ENCODE results near the gene NR5A2.

Gene NR5A2

DNA sequence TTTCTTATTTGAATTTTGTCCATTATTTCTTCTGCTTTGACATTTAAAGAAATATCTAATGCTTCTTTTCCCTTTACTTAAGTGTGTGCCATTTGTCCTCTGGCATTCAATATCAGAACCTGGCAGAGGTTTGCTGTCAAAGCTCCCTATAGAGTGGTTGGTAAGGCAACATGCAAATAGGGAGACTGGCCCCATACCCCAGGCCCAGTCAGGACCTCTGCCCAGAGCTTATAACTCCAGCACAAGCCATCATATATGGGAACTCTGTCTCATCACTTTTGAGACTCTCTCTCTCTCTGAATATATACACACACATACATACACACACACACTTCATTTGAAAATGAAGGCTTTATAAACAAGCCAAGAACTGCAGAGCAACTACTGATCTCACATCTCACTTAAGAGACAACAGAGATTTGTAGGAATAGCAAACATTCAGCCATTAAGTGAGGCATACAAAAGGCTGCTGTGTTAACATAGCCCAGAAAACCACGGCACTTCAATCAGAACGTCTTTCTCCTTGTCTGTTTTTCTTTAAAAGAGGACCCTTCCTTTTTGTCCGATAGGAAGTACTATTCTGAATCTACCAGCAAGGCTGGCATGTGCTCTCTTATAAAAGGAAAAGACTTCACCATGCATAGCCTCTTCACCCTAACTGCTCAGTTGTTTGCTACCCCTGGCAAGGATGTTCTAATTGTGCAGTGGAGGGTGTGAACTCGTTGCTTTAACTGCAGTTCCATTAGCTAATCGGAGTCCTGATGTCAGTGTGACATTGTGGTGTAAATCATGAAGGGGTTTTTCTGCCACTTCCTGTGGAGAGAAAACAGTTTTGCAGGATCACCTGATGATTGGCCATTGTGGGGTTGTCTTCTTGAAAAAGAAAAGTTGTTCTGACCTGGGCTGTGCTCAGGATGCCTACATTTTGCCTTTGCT is 101.7 kb downstream of the NR5A2 start:
- no peak for DNase-seq

DNA sequence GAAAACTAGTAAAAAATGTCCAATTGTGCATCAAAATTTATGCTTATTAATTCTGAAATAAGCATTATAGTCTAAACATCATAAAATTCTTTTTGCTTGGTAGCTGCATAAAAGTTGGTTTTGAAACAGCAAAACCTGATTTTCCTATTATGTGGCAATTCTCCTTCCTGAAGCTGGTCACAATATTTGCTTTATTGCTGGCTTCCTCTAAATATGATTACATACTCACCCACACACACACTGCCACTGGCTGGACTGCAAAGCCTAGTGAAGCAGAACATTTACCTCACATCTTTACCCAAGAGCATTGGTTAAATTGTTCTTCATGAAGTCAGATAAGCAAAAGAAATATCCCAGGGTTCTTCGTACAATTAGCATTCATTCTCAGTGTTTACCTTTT is 103.0 kb downstream of the NR5A2 start:
- no peak for DNase-seq

GRCh38 chr1:200131551-200132125 is 104.1 kb downstream of the NR5A2 start:
- DNase-seq = no peak

DNA sequence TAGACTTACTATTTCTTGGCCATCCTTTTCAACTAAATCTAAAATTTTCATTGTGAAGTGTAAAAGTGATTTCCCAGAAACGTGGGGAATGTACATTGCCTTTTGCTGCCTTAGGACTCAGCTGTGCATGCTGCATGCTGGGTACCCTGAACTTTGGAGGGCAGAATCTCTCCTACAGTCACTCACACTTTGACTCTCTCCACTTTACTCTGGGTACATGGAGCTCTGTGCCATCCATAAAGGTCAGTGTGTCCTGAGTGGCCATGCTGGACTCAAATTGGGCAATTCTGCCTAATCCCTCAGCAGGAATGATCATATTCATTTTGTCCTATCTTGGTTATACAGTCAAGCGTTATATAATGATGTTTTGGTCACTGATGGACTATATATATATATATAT is 105.6 kb downstream of the NR5A2 start:
- no peak for DNase-seq

GRCh38 chr1:200134116-200134515 is 106.6 kb downstream of the NR5A2 start:
- DNase-seq = no peak

- no peak for DNase-seq
Observed at GRCh38 chr1:200136384-200136783, 108.9 kb downstream of the NR5A2 start.

DNA sequence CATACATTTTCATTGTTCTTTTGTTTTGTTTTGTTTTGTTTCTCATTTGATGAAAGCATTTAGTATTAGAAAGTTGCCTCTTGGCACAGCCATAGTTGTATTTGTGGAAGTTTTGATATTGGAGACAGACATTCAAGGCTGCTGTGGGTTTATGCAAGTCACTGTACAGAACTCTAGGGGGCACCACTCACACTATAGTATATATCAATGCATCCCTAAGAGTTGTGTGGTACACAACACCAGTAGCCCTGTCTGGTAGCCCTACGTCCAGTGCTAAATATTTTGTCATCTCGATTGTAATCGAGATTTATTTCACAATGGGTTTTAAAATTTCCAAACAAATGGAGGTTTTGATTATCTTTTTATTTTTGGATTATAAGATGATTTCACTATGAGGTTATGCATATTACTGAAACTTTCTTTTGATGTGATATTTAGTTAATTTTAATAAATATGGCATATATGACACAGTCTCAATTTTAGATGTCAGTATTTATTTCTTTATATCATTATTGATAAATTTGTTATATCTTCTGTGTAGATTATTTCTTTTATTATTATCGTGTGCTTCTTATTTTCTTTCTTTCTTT is 112.2 kb downstream of the NR5A2 start:
- peak; percentile 2 to 21 for DNase-seq

DNA sequence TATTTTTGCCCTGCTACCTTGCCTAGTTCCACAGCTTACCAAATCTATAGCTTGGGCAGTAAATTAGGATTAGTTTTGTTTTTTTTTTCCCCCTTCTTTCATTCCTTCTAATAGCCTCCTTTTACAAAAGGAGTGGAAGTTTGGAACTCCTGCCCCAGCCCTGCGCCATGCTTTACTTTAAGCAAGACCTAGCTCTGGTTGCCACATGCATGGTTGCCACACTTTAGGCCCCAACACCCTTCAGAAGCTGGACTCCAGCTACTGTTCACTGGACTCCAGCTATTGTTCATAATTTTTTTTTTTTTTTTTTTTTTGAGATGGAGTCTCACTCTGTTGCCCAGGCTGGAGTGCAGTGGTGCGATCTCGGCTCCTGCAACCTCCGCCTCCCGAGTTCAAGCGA is 115.8 kb downstream of the NR5A2 start:
- no peak for DNase-seq

DNA sequence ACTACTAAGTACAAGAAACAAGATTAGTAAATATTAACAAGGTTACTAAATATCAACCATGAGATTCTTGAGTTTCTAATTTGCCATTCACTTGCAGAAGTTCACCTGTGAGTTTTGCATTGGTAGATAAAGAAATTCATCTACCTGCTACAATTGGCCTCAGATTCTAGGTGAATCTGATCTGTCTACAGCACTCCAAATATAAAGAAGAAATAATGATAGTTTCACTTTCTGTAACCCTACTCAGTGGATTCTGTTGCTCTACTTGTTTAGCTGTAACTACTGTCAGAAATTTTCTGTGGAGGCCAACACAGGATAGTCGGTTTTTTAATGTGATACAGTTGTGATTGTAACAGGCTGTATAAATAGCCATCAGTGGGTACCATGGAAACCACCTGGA is 118.6 kb downstream of the NR5A2 start:
- no peak for DNase-seq

DNA sequence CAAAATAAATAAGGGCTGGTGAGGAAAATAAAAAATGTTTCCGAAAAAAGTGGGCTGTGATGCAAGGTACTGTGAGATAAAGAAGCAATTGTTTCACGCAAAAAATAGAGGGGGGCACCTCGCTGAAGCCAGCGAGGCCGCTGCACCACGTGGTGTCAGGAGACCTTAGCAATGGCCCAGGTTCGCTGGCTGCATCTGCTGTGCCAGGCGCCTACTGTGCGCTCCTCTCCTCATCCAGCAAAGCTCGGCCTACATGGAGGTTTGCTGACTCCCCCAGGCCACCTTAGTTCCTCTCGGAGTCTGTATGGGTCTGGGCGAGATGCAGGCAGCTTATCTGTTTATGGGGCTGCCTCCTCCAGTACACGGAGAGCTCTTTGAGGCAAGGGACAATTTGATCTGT is 119.6 kb downstream of the NR5A2 start:
- no peak for DNase-seq

GRCh38 chr1:200147742-200148141 is 120.2 kb downstream of the NR5A2 start:
- DNase-seq = no peak

- DNase-seq = no peak
Observed at GRCh38 chr1:200150006-200150405, 122.5 kb downstream of the NR5A2 start.

- peak in 1 of 2 experiments; percentile 21 for DNase-seq
Observed at GRCh38 chr1:200150721-200151120, 123.2 kb downstream of the NR5A2 start.

GRCh38 chr1:200152336-200152735 is 124.8 kb downstream of the NR5A2 start:
- DNase-seq = no peak

DNA sequence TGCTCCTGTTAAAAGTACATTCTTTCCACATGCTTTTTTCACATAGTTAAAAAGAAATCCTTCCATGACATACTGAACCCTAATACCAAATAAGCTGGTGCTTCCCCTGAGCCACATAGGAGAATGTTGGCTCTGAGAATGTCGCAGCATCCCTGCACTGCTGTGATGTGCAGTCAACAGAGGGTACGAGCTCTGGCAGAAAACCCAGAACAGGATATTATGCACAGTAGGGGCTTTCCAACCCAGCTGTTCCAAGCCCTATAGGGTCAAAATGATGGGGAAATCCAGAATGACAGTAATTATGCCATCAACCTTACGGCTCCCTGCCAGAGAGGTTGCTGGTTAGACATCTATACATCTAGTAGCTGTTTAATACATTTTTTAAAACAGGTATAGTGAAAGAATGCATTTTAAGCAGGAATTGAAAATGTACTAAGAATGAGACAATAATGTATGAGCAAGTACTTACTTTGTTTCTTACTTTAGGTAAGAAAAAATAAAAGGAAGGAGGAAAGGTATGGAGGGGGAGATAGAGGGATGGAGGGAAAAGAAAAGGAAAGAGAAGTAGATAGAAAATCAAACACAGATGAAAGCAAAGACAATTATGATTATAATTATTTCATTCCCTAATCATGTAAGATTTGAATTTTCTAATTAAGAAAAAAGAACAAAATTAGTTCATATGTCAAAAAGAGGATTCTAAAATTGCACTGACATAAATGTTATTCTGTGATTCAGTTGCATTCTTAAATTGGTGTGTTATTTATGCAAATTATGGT is 126.0 kb downstream of the NR5A2 start:
- no peak for DNase-seq

DNA sequence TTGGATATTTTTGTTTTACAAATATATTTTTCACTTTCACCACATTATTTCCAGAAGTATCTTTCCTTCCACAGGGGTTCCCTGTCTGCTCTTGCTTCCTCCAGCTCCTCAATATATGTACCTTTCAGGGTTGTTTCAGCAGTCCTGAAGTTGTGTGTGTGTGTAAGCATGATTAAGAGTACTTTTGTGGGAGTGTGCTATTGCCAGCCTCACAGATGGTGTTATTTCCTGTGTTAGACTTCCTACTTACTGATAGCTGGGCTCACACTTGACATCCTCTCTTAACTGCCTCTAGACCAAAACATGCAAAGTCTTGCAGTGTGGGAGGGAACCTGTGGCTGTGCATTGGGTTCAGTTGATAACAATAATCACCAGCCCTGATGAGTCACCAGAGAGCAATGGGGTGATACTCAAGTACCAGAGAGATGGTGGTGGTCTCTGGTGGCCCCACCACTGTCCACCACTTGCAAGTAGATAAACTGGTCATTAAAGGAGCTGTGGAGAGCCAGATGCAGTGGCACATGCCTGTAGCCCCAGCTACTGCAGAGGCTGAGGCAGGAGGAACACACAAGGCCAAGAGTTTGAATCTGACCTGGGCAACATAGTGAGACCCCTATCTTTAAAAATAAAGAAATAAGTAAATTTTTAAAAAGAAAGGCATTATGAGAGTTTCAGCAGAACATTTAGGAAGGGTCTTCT is 126.7 kb downstream of the NR5A2 start:
- DNase-seq = no peak

DNA sequence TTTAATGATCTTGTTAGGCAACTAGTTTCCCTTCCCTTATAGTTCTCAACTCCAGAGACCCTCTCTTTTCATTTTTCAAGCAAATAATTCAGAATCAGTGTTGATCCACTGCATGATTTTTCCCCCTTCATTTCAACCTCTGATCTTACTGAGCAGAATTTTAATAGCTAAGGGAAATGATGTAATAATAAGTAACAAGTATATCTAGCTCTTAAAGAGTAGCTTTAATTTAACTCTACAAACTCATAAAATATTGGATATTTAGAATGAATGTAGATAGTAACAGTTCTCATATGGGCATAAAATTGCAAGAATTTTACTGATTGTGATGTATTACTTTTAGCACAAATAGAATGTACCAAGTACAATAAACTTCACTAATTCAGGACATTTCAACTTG is 130.2 kb downstream of the NR5A2 start:
- DNase-seq = no peak

- DNase-seq = no peak
Observed at GRCh38 chr1:200161801-200162200, 134.3 kb downstream of the NR5A2 start.

DNA sequence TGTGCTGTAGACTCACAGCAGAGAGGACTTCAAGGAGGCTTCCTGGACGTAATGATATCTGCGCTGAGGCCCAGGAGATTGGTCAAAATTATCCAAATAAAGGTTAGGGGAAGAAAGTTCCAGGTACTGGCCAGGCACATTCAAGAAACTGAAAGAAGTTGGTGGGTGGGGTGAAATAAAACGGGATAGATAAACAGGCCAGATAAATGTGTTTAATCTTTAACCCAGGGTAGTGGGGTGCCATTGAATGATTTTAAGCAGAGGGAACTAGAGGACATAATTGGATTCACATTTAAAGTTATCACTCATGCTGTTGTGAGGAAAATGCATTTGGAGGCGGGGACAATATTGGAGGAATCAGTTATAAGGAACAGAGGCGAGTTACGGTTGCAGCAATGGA is 134.7 kb downstream of the NR5A2 start:
- no peak for DNase-seq

- DNase-seq = no peak
Observed at GRCh38 chr1:200162877-200163276, 135.4 kb downstream of the NR5A2 start.

GRCh38 chr1:200163911-200164310 is 136.4 kb downstream of the NR5A2 start:
- DNase-seq = no peak

GRCh38 chr1:200165493-200166220 is 138.1 kb downstream of the NR5A2 start:
- no peak for DNase-seq

Data from NCI-H187 (cell line).